Measurements from ENCODE around the gene RAD50. TPM values are rescaled to one million over a fixed set of nuclear protein-coding genes. Genes with fewer than 3 reads are reported as not detected.

Gene RAD50
- total RNA-seq, 2 donors from 2014 or later, result 49.7 to 50.7 TPM

DNA sequence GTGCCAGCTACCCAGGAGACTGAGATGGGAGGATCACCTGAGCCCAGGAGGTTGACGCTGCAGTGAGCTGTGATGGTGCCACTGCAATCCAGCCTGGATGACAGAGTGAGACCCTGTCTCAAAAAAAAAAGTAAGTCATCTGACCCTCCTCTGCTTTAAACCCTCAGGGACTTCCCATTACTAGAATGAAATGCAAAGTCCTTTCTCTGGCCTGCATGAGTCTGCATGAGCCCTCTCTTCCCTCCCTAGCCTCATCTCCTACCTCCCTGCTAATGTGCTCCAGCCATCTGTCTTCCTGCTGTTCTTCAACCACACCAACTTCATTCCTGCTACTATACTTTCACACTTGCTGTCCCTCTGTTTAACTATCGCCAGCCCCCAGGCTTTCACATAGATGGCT is 28.8 kb upstream of the RAD50 start:
- no peaks in the 10 kb centered on the region for H3K9me3 Mint-ChIP-seq
- peaks cover 14% of the 10 kb centered on the region for H3K27me3 Mint-ChIP-seq (ENCODE audit: insufficient read depth)
- H3K27ac ChIP-seq (ENCODE audit: low read depth, low read length), result no peak overlapping the region
- DNase-seq, result no peak
- H3K27me3 ChIP-seq (ENCODE audit: control insufficient read depth, insufficient read depth, low read length, poor library complexity, severe bottlenecking), result peaks cover 20% of the 10 kb centered on the region
- no peaks in the 10 kb centered on the region for H3K4me1 Mint-ChIP-seq
- no peaks in the 10 kb centered on the region for H3K36me3 Mint-ChIP-seq (ENCODE audit: low read depth)
- H3K27ac Mint-ChIP-seq, result no peak overlapping the region
- TF ChIP-seq, protein P1, sequence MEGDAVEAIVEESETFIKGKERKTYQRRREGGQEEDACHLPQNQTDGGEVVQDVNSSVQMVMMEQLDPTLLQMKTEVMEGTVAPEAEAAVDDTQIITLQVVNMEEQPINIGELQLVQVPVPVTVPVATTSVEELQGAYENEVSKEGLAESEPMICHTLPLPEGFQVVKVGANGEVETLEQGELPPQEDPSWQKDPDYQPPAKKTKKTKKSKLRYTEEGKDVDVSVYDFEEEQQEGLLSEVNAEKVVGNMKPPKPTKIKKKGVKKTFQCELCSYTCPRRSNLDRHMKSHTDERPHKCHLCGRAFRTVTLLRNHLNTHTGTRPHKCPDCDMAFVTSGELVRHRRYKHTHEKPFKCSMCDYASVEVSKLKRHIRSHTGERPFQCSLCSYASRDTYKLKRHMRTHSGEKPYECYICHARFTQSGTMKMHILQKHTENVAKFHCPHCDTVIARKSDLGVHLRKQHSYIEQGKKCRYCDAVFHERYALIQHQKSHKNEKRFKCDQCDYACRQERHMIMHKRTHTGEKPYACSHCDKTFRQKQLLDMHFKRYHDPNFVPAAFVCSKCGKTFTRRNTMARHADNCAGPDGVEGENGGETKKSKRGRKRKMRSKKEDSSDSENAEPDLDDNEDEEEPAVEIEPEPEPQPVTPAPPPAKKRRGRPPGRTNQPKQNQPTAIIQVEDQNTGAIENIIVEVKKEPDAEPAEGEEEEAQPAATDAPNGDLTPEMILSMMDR (conservative IDR thresholded peaks at IDR 0.05), result no peak
- no peak overlapping the region for H3K9ac ChIP-seq (ENCODE audit: extremely low read depth, low read length, poor library complexity, severe bottlenecking)
- WGBS, 2 experiments (ENCODE audit: insufficient coverage in 1 of 2, insufficient read length in 1 of 2), result 71 to 89% methylated on average over 1 to 2 of the region's 2 CpGs
- H3K9me3 ChIP-seq (ENCODE audit: control insufficient read depth, low read length), result no peaks in the 10 kb centered on the region
- H3K4me3 Mint-ChIP-seq, result no peak overlapping the region
- no peaks in the 10 kb centered on the region for H3K4me1 ChIP-seq (ENCODE audit: control insufficient read depth, insufficient read depth, low read length)
- no peaks in the 10 kb centered on the region for H3K36me3 ChIP-seq (ENCODE audit: control insufficient read depth, insufficient read depth, low read length)
- H3K4me3 ChIP-seq (ENCODE audit: low read length), result no peak overlapping the region

DNA sequence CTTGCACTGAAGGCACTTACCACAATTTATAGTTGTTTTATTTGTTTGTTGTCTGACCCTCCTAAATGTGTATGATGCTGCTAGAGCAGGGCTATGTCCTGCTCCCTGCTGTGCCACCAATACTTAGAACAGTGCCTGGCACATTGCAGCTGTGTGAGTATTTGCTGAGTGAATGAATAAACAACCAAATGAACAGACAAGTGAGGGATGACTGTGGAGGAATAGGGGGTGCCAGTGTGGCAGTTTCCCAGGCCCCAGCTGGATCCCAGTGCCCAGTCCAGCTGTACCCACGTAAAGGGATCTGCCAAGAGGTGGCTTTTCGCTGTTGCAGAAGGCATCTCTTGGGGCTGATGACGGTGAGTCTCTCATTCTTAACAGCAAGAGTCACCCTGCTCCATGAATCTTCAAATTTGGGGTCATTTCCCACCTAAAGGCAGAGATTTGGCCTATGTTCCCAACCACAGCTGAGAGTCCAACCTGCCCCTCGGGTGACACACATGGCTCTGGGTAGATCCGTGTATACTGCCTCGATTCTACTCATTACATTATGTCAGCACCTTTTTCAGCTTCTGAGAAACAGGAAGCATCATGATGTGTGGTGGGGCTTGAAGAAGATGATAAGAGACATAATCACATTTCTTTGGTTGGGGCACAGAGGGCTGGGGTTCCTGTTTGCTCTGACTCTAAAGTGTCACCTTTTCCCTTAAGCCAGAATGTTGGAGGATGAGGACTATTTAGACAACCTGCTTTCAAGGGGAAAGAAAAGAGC is 27.7 kb upstream of the RAD50 start:
- no peaks in the 10 kb centered on the region for H3K36me3 Mint-ChIP-seq (ENCODE audit: low read depth)
- no peak overlapping the region for H3K4me3 Mint-ChIP-seq
- H3K4me1 Mint-ChIP-seq, result no peaks in the 10 kb centered on the region
- peaks cover 26% of the 10 kb centered on the region for H3K27me3 ChIP-seq (ENCODE audit: control insufficient read depth, insufficient read depth, low read length, poor library complexity, severe bottlenecking)
- DNase-seq, result no peak
- WGBS, 2 experiments (ENCODE audit: insufficient coverage in 1 of 2, insufficient read length in 1 of 2), result 92 to 96% methylated on average over 4 to 5 of the region's 6 CpGs
- H3K9me3 Mint-ChIP-seq, result no peaks in the 10 kb centered on the region
- H3K9me3 ChIP-seq (ENCODE audit: control insufficient read depth, low read length), result no peaks in the 10 kb centered on the region
- H3K27me3 Mint-ChIP-seq (ENCODE audit: insufficient read depth), result peaks cover 15% of the 10 kb centered on the region
- H3K27ac ChIP-seq (ENCODE audit: low read depth, low read length), result no peak overlapping the region
- no peaks in the 10 kb centered on the region for H3K36me3 ChIP-seq (ENCODE audit: control insufficient read depth, insufficient read depth, low read length)
- TF ChIP-seq, protein P1 (conservative IDR thresholded peaks at IDR 0.05), result no peak
- no peak overlapping the region for H3K27ac Mint-ChIP-seq
- no peak overlapping the region for H3K4me3 ChIP-seq (ENCODE audit: low read length)
- H3K9ac ChIP-seq (ENCODE audit: extremely low read depth, low read length, poor library complexity, severe bottlenecking), result no peak overlapping the region
- H3K4me1 ChIP-seq (ENCODE audit: control insufficient read depth, insufficient read depth, low read length), result no peaks in the 10 kb centered on the region

DNA sequence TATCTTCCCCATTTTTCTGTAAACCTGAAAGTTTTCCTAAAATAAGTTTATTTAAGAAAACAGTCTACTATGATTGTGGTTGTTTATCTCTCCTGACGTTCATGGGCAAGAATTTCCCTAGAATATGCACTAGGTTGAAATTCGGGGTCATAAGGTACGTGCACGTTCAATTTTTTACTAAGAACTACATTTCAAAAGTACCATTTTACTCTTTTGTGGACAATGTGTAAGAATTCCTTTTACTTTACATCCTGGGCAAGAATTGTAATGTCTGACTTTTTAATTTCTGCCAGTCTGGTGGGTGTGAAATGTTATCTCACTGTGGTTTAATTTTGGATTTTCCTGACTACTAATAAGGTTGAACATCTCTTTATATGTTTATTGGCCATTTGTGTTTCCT is 25.8 kb upstream of the RAD50 start:
- H3K36me3 Mint-ChIP-seq (ENCODE audit: low read depth), result no peaks in the 10 kb centered on the region
- H3K27ac Mint-ChIP-seq, result no peak overlapping the region
- H3K4me3 Mint-ChIP-seq, result no peak overlapping the region
- Histone ChIP-seq H3K9ac (ENCODE audit: extremely low read depth, low read length, poor library complexity, severe bottlenecking) (no peak overlapping the region), H3K9me3 (ENCODE audit: control insufficient read depth, low read length) (no peaks in the 10 kb centered on the region), H3K27me3 (ENCODE audit: control insufficient read depth, insufficient read depth, low read length, poor library complexity, severe bottlenecking) (peaks cover 44% of the 10 kb centered on the region), H3K27ac (ENCODE audit: low read depth, low read length) (no peak overlapping the region), H3K4me3 (ENCODE audit: low read length) (no peak overlapping the region), H3K36me3 (ENCODE audit: control insufficient read depth, insufficient read depth, low read length) (no peaks in the 10 kb centered on the region), H3K4me1 (ENCODE audit: control insufficient read depth, insufficient read depth, low read length) (no peaks in the 10 kb centered on the region)
- H3K27me3 Mint-ChIP-seq (ENCODE audit: insufficient read depth), result peaks cover 31% of the 10 kb centered on the region
- TF ChIP-seq, protein P1 (conservative IDR thresholded peaks at IDR 0.05), result no peak
- no peaks in the 10 kb centered on the region for H3K4me1 Mint-ChIP-seq
- 77 to 89% methylated on average over 3 to 4 of the region's 4 CpGs for WGBS, 2 experiments (ENCODE audit: insufficient coverage in 1 of 2, insufficient read length in 1 of 2)
- no peaks in the 10 kb centered on the region for H3K9me3 Mint-ChIP-seq
- DNase-seq, result no peak
